HEK293 (cell line): ENCODE results near the gene TACC2.

Source experiments
- CTCF ChIA-PET: fragments of 350-600 bp; formaldehyde crosslinking; extraction: SDS; loops from one replicate; lab custom pipeline; 2021; ENCODE audit warnings: antibody characterized with exemption; lab: Yijun Ruan, JAX
- POLR2A ChIA-PET: fragments of 300-600 bp; formaldehyde crosslinking; extraction: SDS; loops from one replicate; lab custom pipeline; 2020; ENCODE audit warnings: antibody characterized with exemption, inconsistent platforms; lab: Yijun Ruan, JAX
- H3K27ac ChIP-seq: fragments of 200-500 bp; sonication (Bioruptor generic); 2 replicates; pipeline ENCODE4 v1.5.1; 2014; ENCODE audit warnings: low read depth, low read length, control low read depth, inconsistent platforms; ENCODE audit errors: extremely low read depth
- H3K36me3 ChIP-seq, 2 experiments: fragments of 200-500 bp in 1 of 2; sonication (Bioruptor generic) in 1 of 2; 1 replicate in 1 of 2; 2 replicates in 1 of 2; pipeline ENCODE4 v1.5.1; 2014 to 2017; ENCODE audit warnings: inconsistent platforms in 2 of 2, low read length in 2 of 2; ENCODE audit not compliant: control insufficient read depth in 2 of 2, insufficient read depth in 1 of 2
- H3K4me1 ChIP-seq: fragments of 200-500 bp; sonication (Bioruptor generic); 2 replicates; pipeline ENCODE4 v1.5.1; 2014; ENCODE audit warnings: mild to moderate bottlenecking, low read length, inconsistent platforms; ENCODE audit not compliant: control insufficient read depth, insufficient read depth
- H3K4me3 ChIP-seq: 2 replicates; pipeline ENCODE4 v1.5.1; 2011; ENCODE audit warnings: low read depth, mild to moderate bottlenecking, control low read depth, low read length, moderate library complexity
- H3K9me3 ChIP-seq: fragments of 200-500 bp; sonication (Bioruptor generic); 2 replicates; pipeline ENCODE4 v1.5.1; 2014; ENCODE audit warnings: low read depth, low read length, inconsistent platforms; ENCODE audit not compliant: control insufficient read depth, insufficient read depth
- BCL6B ChIP-seq: fragments of 450-650 bp; formaldehyde crosslinking; IDR thresholded peaks from 2 replicates; pipeline ENCODE4 v1.5.1; 2017; ENCODE audit warnings: missing biosample characterization, missing genetic modification characterization
- FEZF1 ChIP-seq: fragments of 450-650 bp; formaldehyde crosslinking; IDR thresholded peaks from 2 replicates; pipeline ENCODE4 v1.5.1; 2016; ENCODE audit warnings: missing biosample characterization, missing genetic modification characterization
- HOXC10 ChIP-seq: sonication (generic); formaldehyde crosslinking; IDR thresholded peaks from 2 replicates; pipeline ENCODE4 v1.8.1; 2023; ENCODE audit warnings: mild to moderate bottlenecking, missing genetic modification reagents
- HOXD13 ChIP-seq: sonication (generic); formaldehyde crosslinking; IDR thresholded peaks from 2 replicates; pipeline ENCODE4 v1.8.0; 2022; ENCODE audit warnings: missing genetic modification reagents, borderline replicate concordance
- MEIS1 ChIP-seq: sonication (generic); formaldehyde crosslinking; IDR thresholded peaks from 2 replicates; pipeline ENCODE4 v1.8.1; 2022; ENCODE audit warnings: missing genetic modification reagents, mild to moderate bottlenecking, borderline replicate concordance
- PRDM1 ChIP-seq: fragments of 450-650 bp; formaldehyde crosslinking; IDR thresholded peaks from 2 replicates; pipeline ENCODE4; 2016; ENCODE audit warnings: missing biosample characterization, missing genetic modification characterization
- SCRT2 ChIP-seq: fragments of 450-650 bp; formaldehyde crosslinking; IDR thresholded peaks from 2 replicates; pipeline ENCODE4 v1.5.1; 2016; ENCODE audit warnings: missing biosample characterization, missing genetic modification characterization
- ZBTB21 ChIP-seq: fragments of 450-650 bp; formaldehyde crosslinking; IDR thresholded peaks from 2 replicates; pipeline ENCODE4 v1.5.1; 2017; ENCODE audit warnings: missing biosample characterization, missing genetic modification characterization
- ZEB2 ChIP-seq: fragments of 450-650 bp; formaldehyde crosslinking; IDR thresholded peaks from 2 replicates; pipeline ENCODE4 v1.5.1; 2016; ENCODE audit warnings: missing biosample characterization, missing genetic modification characterization
- ZFP69B ChIP-seq: fragments of 450-650 bp; formaldehyde crosslinking; IDR thresholded peaks from 2 replicates; pipeline ENCODE4 v1.5.1; 2016; ENCODE audit warnings: missing biosample characterization, missing genetic modification characterization
- ZNF112 ChIP-seq: fragments of 450-650 bp; formaldehyde crosslinking; IDR thresholded peaks from 2 replicates; pipeline ENCODE4 v1.5.0; 2017; ENCODE audit warnings: missing biosample characterization, missing genetic modification characterization
- ZNF121 ChIP-seq: fragments of 450-650 bp; formaldehyde crosslinking; IDR thresholded peaks from 2 replicates; pipeline ENCODE4 v1.5.1; 2016; ENCODE audit warnings: missing biosample characterization, missing genetic modification characterization
- ZNF157 ChIP-seq: fragments of 450-650 bp; formaldehyde crosslinking; IDR thresholded peaks from 2 replicates; pipeline ENCODE4 v1.5.1; 2016; ENCODE audit warnings: missing biosample characterization, missing genetic modification characterization
- ZNF18 ChIP-seq: fragments of 450-650 bp; formaldehyde crosslinking; IDR thresholded peaks from 2 replicates; pipeline ENCODE4 v1.5.1; 2016; ENCODE audit warnings: missing biosample characterization, missing genetic modification characterization
- ZNF221 ChIP-seq: fragments of 450-650 bp; formaldehyde crosslinking; IDR thresholded peaks from 2 replicates; pipeline ENCODE4 v1.5.1; 2017; ENCODE audit warnings: missing biosample characterization, missing genetic modification characterization, borderline replicate concordance
- ZNF510 ChIP-seq: fragments of 450-650 bp; formaldehyde crosslinking; IDR thresholded peaks from 2 replicates; pipeline ENCODE4 v1.5.1; 2018; ENCODE audit warnings: mild to moderate bottlenecking, missing genetic modification characterization, missing biosample characterization; ENCODE audit not compliant: insufficient replicate concordance
- ZNF580 ChIP-seq: fragments of 450-650 bp; formaldehyde crosslinking; IDR thresholded peaks from 2 replicates; pipeline ENCODE4 v1.5.1; 2016; ENCODE audit warnings: missing biosample characterization, missing genetic modification characterization
- ZNF621 ChIP-seq: fragments of 450-650 bp; formaldehyde crosslinking; IDR thresholded peaks from 2 replicates; pipeline ENCODE4 v1.5.1; 2017; ENCODE audit warnings: missing biosample characterization, missing genetic modification characterization
- ZNF692 ChIP-seq: fragments of 450-650 bp; formaldehyde crosslinking; IDR thresholded peaks from 2 replicates; pipeline ENCODE4 v1.5.1; 2016; ENCODE audit warnings: missing biosample characterization, missing genetic modification characterization
- ZNF747 ChIP-seq: fragments of 450-650 bp; formaldehyde crosslinking; IDR thresholded peaks from 2 replicates; pipeline ENCODE4 v1.5.1; 2016; ENCODE audit warnings: missing biosample characterization, missing genetic modification characterization
- ZXDB ChIP-seq: fragments of 450-650 bp; formaldehyde crosslinking; IDR thresholded peaks from 2 replicates; pipeline ENCODE4 v1.5.1; 2016; ENCODE audit warnings: missing biosample characterization, missing genetic modification characterization
- TF ChIP-seq, protein P1 (sequence below): fragments of 450-650 bp; formaldehyde crosslinking; IDR thresholded peaks from 2 replicates; pipeline ENCODE4 v1.5.1; 2016; ENCODE audit warnings: missing biosample characterization, missing genetic modification characterization
- TF ChIP-seq, protein P2 (sequence below): fragments of 450-650 bp; formaldehyde crosslinking; IDR thresholded peaks from 2 replicates; pipeline ENCODE4 v1.5.1; 2017; ENCODE audit warnings: missing biosample characterization, missing genetic modification characterization
- TF ChIP-seq, protein P3 (sequence below): fragments of 450-650 bp; formaldehyde crosslinking; IDR thresholded peaks from 2 replicates; pipeline ENCODE4 v1.5.1; 2016; ENCODE audit warnings: missing biosample characterization, missing genetic modification characterization

Gene TACC2

DNA sequence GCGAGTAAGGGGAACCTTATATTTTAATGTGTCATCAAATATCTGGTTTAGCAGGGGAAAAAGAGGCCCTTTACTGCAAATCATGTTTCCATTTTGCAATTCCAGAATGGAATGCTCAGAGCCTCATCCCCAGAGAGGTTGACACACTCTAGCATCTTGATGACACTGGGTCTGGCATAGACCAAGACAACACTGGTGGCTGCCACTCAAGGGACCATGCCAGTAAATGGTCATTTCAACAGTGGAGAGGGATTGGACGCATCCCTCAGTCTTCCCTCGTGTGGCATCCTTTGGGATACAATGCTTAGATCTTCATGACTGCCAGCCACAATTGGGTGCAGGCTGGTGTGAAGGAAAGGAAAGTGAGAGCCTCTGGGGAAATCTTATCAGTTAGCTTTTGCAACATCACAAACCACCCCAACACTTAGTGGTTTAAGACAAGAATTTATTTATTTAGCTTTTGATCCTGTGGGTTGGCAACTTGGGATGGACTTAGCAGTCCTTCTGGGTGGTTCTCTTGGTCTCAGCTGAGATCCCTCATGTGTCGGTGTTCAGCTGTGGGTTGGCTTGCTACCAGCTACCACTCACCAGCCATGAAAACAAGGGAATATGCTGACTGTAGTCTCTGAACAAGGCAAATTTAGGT is 21.6 kb downstream of the TACC2 start (continued):
- no peak for TF ChIP-seq ZNF18 (tag by site-specific recombination)
- no peak for TF ChIP-seq ZNF692 (tag by site-specific recombination)
- TF ChIP-seq ZNF580 (tag by site-specific recombination): no peak
- TF ChIP-seq ZNF621 (tag by site-specific recombination): no peak
- TF ChIP-seq ZNF121 (tag by site-specific recombination): no peak
- TF ChIP-seq ZNF221 (tag by site-specific recombination): no peak

DNA sequence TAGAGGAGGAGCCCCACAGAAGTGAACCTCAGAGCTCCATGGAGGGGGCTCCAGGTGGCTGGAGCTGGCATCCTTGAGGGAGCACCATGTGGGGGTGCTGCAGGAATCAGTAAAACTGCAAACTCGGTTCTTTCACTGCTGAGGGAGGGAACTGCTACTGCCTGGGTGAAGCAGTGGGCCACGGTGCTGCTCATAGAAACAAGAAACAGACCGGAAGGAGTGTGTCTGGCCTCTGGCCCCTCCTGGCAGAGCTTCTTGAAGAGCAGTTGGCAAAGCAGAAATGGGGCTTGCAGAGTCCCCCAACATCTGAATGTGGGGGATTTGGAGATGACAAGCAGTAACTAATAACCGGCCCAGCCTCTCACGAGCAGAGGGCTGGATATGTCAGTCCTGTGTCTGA is 23.8 kb downstream of the TACC2 start:
- no peak overlapping the region for H3K27ac ChIP-seq
- H3K36me3 ChIP-seq: no peaks in the 10 kb centered on the region
- no peaks in the 10 kb centered on the region for H3K4me1 ChIP-seq
- no peaks in the 10 kb centered on the region for H3K9me3 ChIP-seq
- TF ChIP-seq MEIS1 (CRISPR knock-in tag): no peak
- no peak for TF ChIP-seq ZNF18 (tag by site-specific recombination)
- no peak for TF ChIP-seq ZXDB (tag by site-specific recombination)
- TF ChIP-seq, protein P1, sequence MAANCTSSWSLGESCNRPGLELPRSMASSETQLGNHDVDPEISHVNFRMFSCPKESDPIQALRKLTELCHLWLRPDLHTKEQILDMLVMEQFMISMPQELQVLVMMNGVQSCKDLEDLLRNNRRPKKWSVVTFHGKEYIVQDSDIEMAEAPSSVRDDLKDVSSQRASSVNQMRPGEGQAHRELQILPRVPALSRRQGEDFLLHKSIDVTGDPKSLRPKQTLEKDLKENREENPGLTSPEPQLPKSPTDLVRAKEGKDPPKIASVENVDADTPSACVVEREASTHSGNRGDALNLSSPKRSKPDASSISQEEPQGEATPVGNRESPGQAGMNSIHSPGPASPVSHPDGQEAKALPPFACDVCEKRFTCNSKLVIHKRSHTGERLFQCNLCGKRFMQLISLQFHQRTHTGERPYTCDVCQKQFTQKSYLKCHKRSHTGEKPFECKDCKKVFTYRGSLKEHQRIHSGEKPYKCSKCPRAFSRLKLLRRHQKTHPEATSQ: no peak
- no peak for TF ChIP-seq SCRT2
- TF ChIP-seq ZNF112: no peak
- no peak for TF ChIP-seq HOXD13 (CRISPR knock-in tag)
- no peak for TF ChIP-seq BCL6B (tag by site-specific recombination)
- TF ChIP-seq ZNF747 (tag by site-specific recombination): no peak
- TF ChIP-seq, protein P2, sequence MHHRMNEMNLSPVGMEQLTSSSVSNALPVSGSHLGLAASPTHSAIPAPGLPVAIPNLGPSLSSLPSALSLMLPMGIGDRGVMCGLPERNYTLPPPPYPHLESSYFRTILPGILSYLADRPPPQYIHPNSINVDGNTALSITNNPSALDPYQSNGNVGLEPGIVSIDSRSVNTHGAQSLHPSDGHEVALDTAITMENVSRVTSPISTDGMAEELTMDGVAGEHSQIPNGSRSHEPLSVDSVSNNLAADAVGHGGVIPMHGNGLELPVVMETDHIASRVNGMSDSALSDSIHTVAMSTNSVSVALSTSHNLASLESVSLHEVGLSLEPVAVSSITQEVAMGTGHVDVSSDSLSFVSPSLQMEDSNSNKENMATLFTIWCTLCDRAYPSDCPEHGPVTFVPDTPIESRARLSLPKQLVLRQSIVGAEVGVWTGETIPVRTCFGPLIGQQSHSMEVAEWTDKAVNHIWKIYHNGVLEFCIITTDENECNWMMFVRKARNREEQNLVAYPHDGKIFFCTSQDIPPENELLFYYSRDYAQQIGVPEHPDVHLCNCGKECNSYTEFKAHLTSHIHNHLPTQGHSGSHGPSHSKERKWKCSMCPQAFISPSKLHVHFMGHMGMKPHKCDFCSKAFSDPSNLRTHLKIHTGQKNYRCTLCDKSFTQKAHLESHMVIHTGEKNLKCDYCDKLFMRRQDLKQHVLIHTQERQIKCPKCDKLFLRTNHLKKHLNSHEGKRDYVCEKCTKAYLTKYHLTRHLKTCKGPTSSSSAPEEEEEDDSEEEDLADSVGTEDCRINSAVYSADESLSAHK (tag by site-specific recombination): no peak
- TF ChIP-seq ZBTB21 (tag by site-specific recombination): no peak
- TF ChIP-seq ZNF221 (tag by site-specific recombination): no peak
- TF ChIP-seq ZNF157 (tag by site-specific recombination): no peak
- no peak for TF ChIP-seq ZFP69B (tag by site-specific recombination)
- TF ChIP-seq ZNF510: no peak
- TF ChIP-seq, protein P3, sequence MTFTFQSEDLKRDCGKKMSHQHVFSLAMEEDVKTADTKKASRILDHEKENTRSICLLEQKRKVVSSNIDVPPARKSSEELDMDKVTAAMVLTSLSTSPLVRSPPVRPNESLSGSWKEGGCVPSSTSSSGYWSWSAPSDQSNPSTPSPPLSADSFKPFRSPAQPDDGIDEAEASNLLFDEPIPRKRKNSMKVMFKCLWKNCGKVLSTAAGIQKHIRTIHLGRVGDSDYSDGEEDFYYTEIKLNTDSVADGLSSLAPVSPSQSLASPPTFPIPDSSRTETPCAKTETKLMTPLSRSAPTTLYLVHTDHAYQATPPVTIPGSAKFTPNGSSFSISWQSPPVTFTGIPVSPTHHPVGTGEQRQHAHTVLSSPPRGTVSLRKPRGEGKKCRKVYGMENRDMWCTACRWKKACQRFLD (tag by site-specific recombination): no peak
- TF ChIP-seq ZEB2 (tag by site-specific recombination): no peak
- TF ChIP-seq HOXC10: no peak
- TF ChIP-seq PRDM1: no peak
- no peak for TF ChIP-seq FEZF1 (tag by site-specific recombination)
- ChIA-PET POLR2A (no interaction called here), CTCF (no interaction called here)
- no peak overlapping the region for H3K4me3 ChIP-seq
